ENCODE measurements around the gene TMEM59L.

DNA sequence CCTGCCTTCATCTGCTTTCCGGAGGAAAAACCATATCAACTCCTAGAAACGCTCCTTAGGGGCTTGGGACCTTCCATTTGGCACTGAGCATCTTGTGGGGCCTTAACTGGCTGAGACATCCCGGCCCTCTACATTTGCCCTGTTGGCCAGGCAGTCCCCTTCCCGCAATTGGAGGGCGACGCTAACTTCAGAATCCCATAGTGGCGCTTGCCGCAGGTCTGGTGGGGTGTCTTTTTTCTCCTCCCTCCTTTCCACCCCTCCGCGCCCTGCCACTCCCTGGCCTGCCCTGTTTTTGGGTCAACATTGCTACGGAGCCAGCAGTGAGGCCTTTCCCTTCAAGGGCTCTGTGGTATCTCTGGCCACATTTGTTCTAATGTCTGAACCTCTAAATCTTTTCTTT, 57.2 kb downstream of the TMEM59L start:
- TF ChIP-seq POLR2A (IDR thresholded peaks at IDR 0.05) = no peak
- TF ChIP-seq, protein P1, sequence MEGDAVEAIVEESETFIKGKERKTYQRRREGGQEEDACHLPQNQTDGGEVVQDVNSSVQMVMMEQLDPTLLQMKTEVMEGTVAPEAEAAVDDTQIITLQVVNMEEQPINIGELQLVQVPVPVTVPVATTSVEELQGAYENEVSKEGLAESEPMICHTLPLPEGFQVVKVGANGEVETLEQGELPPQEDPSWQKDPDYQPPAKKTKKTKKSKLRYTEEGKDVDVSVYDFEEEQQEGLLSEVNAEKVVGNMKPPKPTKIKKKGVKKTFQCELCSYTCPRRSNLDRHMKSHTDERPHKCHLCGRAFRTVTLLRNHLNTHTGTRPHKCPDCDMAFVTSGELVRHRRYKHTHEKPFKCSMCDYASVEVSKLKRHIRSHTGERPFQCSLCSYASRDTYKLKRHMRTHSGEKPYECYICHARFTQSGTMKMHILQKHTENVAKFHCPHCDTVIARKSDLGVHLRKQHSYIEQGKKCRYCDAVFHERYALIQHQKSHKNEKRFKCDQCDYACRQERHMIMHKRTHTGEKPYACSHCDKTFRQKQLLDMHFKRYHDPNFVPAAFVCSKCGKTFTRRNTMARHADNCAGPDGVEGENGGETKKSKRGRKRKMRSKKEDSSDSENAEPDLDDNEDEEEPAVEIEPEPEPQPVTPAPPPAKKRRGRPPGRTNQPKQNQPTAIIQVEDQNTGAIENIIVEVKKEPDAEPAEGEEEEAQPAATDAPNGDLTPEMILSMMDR (IDR thresholded peaks at IDR 0.05) = no peak
